HEK293 (cell line): Measurements from ENCODE around the gene GLYATL3.

Experiments
- CTCF ChIA-PET: fragments of 350-600 bp; formaldehyde crosslinking; extraction: SDS; loops from one replicate; lab custom pipeline; 2021; ENCODE audit warnings: antibody characterized with exemption; lab: Yijun Ruan, JAX
- POLR2A ChIA-PET: fragments of 300-600 bp; formaldehyde crosslinking; extraction: SDS; loops from one replicate; lab custom pipeline; 2020; ENCODE audit warnings: antibody characterized with exemption, inconsistent platforms; lab: Yijun Ruan, JAX
- H3K27ac ChIP-seq: fragments of 200-500 bp; sonication (Bioruptor generic); 2 replicates; pipeline ENCODE4 v1.5.1; 2014; ENCODE audit warnings: low read depth, low read length, control low read depth, inconsistent platforms; ENCODE audit errors: extremely low read depth
- H3K36me3 ChIP-seq, 2 experiments: fragments of 200-500 bp in 1 of 2; sonication (Bioruptor generic) in 1 of 2; 1 replicate in 1 of 2; 2 replicates in 1 of 2; pipeline ENCODE4 v1.5.1; 2014 to 2017; ENCODE audit warnings: inconsistent platforms in 2 of 2, low read length in 2 of 2; ENCODE audit not compliant: control insufficient read depth in 2 of 2, insufficient read depth in 1 of 2
- H3K4me1 ChIP-seq: fragments of 200-500 bp; sonication (Bioruptor generic); 2 replicates; pipeline ENCODE4 v1.5.1; 2014; ENCODE audit warnings: mild to moderate bottlenecking, low read length, inconsistent platforms; ENCODE audit not compliant: control insufficient read depth, insufficient read depth
- H3K4me3 ChIP-seq: 2 replicates; pipeline ENCODE4 v1.5.1; 2011; ENCODE audit warnings: low read depth, mild to moderate bottlenecking, control low read depth, low read length, moderate library complexity
- H3K9me3 ChIP-seq: fragments of 200-500 bp; sonication (Bioruptor generic); 2 replicates; pipeline ENCODE4 v1.5.1; 2014; ENCODE audit warnings: low read depth, low read length, inconsistent platforms; ENCODE audit not compliant: control insufficient read depth, insufficient read depth
- ATF2 ChIP-seq: fragments of 450-650 bp; formaldehyde crosslinking; IDR thresholded peaks from 2 replicates; pipeline ENCODE4 v1.5.1; 2016; ENCODE audit warnings: missing biosample characterization, missing genetic modification characterization, low read depth
- BCL11B ChIP-seq: fragments of 450-650 bp; formaldehyde crosslinking; IDR thresholded peaks from 2 replicates; pipeline ENCODE4 v1.5.1; 2016; ENCODE audit warnings: low read depth, missing biosample characterization, missing genetic modification characterization
- KLF9 ChIP-seq: fragments of 450-650 bp; formaldehyde crosslinking; IDR thresholded peaks from 2 replicates; pipeline ENCODE4 v1.5.1; 2016; ENCODE audit warnings: missing biosample characterization, missing genetic modification characterization, low read depth
- PBX3 ChIP-seq: sonication (generic); formaldehyde crosslinking; IDR thresholded peaks from 2 replicates; pipeline ENCODE4 v1.8.1; 2022; ENCODE audit warnings: mild to moderate bottlenecking, moderate library complexity, missing genetic modification reagents
- PRDM4 ChIP-seq: fragments of 450-650 bp; formaldehyde crosslinking; IDR thresholded peaks from 2 replicates; pipeline ENCODE4 v1.5.1; 2017; ENCODE audit warnings: missing biosample characterization, missing genetic modification characterization
- YY2 ChIP-seq: fragments of 450-650 bp; formaldehyde crosslinking; IDR thresholded peaks from 2 replicates; pipeline ENCODE4 v1.5.1; 2016; ENCODE audit warnings: missing biosample characterization, missing genetic modification characterization
- ZFP41 ChIP-seq: fragments of 450-650 bp; formaldehyde crosslinking; IDR thresholded peaks from 2 replicates; pipeline ENCODE4 v1.5.1; 2016; ENCODE audit warnings: missing biosample characterization, missing genetic modification characterization, borderline replicate concordance
- ZNF114 ChIP-seq: fragments of 450-650 bp; formaldehyde crosslinking; IDR thresholded peaks from 2 replicates; pipeline ENCODE4 v1.5.0; 2017; ENCODE audit warnings: missing biosample characterization, missing genetic modification characterization
- ZNF148 ChIP-seq: fragments of 450-650 bp; formaldehyde crosslinking; IDR thresholded peaks from 2 replicates; pipeline ENCODE4 v1.5.0; 2017; ENCODE audit warnings: missing biosample characterization, missing genetic modification characterization, borderline replicate concordance
- ZNF155 ChIP-seq: fragments of 450-650 bp; formaldehyde crosslinking; IDR thresholded peaks from 2 replicates; pipeline ENCODE4 v1.5.1; 2016; ENCODE audit warnings: missing biosample characterization, missing genetic modification characterization
- ZNF16 ChIP-seq: fragments of 450-650 bp; formaldehyde crosslinking; IDR thresholded peaks from 2 replicates; pipeline ENCODE4 v1.5.1; 2016; ENCODE audit warnings: low read depth, missing biosample characterization, missing genetic modification characterization
- ZNF169 ChIP-seq: fragments of 450-650 bp; formaldehyde crosslinking; IDR thresholded peaks from 2 replicates; pipeline ENCODE4 v1.5.1; 2016; ENCODE audit warnings: missing biosample characterization, missing genetic modification characterization
- ZNF214 ChIP-seq: fragments of 450-650 bp; formaldehyde crosslinking; IDR thresholded peaks from 2 replicates; pipeline ENCODE4 v1.5.1; 2017; ENCODE audit warnings: missing biosample characterization, mild to moderate bottlenecking, missing genetic modification characterization, borderline replicate concordance
- ZNF324 ChIP-seq: fragments of 450-650 bp; formaldehyde crosslinking; IDR thresholded peaks from 2 replicates; pipeline ENCODE4 v1.5.1; 2016; ENCODE audit warnings: missing biosample characterization, missing genetic modification characterization
- ZNF426 ChIP-seq: fragments of 450-650 bp; formaldehyde crosslinking; IDR thresholded peaks from 2 replicates; pipeline ENCODE4 v1.5.1; 2017; ENCODE audit warnings: missing biosample characterization, missing genetic modification characterization, mild to moderate bottlenecking, inconsistent platforms, moderate library complexity
- ZNF530 ChIP-seq: fragments of 450-650 bp; formaldehyde crosslinking; IDR thresholded peaks from 2 replicates; pipeline ENCODE4 v1.5.1; 2016; ENCODE audit warnings: low read depth, missing biosample characterization, missing genetic modification characterization
- ZNF626 ChIP-seq: fragments of 450-650 bp; sonication (Bioruptor Pico); formaldehyde crosslinking; IDR thresholded peaks from 2 replicates; pipeline ENCODE4 v1.5.1; 2018; ENCODE audit warnings: missing biosample characterization, missing genetic modification characterization, inconsistent platforms
- ZNF704 ChIP-seq: fragments of 450-650 bp; formaldehyde crosslinking; IDR thresholded peaks from 2 replicates; pipeline ENCODE4 v1.5.1; 2016; ENCODE audit warnings: missing biosample characterization, missing genetic modification characterization
- ZNF837 ChIP-seq: fragments of 450-650 bp; formaldehyde crosslinking; IDR thresholded peaks from 2 replicates; pipeline ENCODE4 v1.5.1; 2016; ENCODE audit warnings: missing biosample characterization, missing genetic modification characterization

GLYATL3 gene

GRCh38 chr6:49506569-49507111 is 6.9 kb downstream of the GLYATL3 start:
- no peak overlapping the region for H3K4me3 ChIP-seq
- no peaks in the 10 kb centered on the region for H3K4me1 ChIP-seq
- CTCF ChIA-PET = interaction anchor here (0.6 to 1.1 kb wide), 2 partner anchors 25 to 622 kb away, joined by 3 to 4 read pairs; no protein-coding TSS in a partner anchor
- no peak overlapping the region for H3K27ac ChIP-seq
- TF ChIP-seq PRDM4 (tag by site-specific recombination) (no peak), KLF9 (no peak)
- H3K9me3 ChIP-seq = no peaks in the 10 kb centered on the region
- no peaks in the 10 kb centered on the region for H3K36me3 ChIP-seq
- POLR2A ChIA-PET = no interaction called here

- no peaks in the 10 kb centered on the region for H3K4me1 ChIP-seq
- H3K9me3 ChIP-seq = no peaks in the 10 kb centered on the region
- TF ChIP-seq ZNF16 (tag by site-specific recombination) (no peak), BCL11B (no peak), ZNF837 (no peak), YY2 (tag by site-specific recombination) (no peak), ZNF214 (tag by site-specific recombination) (no peak), ZNF114 (tag by site-specific recombination) (no peak), ZNF148 (tag by site-specific recombination) (no peak), ZNF324 (no peak), PBX3 (no peak), ZNF530 (tag by site-specific recombination) (no peak)
- no peak overlapping the region for H3K27ac ChIP-seq
- no peaks in the 10 kb centered on the region for H3K36me3 ChIP-seq
- POLR2A ChIA-PET = no interaction called here
- H3K4me3 ChIP-seq = no peak overlapping the region
- CTCF ChIA-PET = no interaction called here
Measured at GRCh38 chr6:49509342-49509741, 9.6 kb downstream of the GLYATL3 start.

GRCh38 chr6:49513153-49513989 is 13.6 kb downstream of the GLYATL3 start:
- CTCF ChIA-PET = interaction anchor here (0.6 to 0.9 kb wide), 3 partner anchors 15 to 32 kb away, joined by 3 to 4 read pairs (median 3); no protein-coding TSS in a partner anchor
- no peak overlapping the region for H3K4me3 ChIP-seq
- no peaks in the 10 kb centered on the region for H3K4me1 ChIP-seq
- POLR2A ChIA-PET = no interaction called here
- no peak overlapping the region for H3K27ac ChIP-seq
- H3K9me3 ChIP-seq = no peaks in the 10 kb centered on the region
- H3K36me3 ChIP-seq = no peaks in the 10 kb centered on the region
- TF ChIP-seq ATF2 (tag by site-specific recombination) (no peak), ZNF626 (tag by site-specific recombination) (no peak), ZNF155 (tag by site-specific recombination) (no peak), ZNF169 (no peak), ZNF426 (no peak), ZNF704 (tag by site-specific recombination) (no peak), ZFP41 (tag by site-specific recombination) (no peak)
